Measurements from ENCODE around the gene JUNB.
A peak's percentile ranks its signal among the peaks of the same experiment; 100 is the strongest.

JUNB gene

DNA sequence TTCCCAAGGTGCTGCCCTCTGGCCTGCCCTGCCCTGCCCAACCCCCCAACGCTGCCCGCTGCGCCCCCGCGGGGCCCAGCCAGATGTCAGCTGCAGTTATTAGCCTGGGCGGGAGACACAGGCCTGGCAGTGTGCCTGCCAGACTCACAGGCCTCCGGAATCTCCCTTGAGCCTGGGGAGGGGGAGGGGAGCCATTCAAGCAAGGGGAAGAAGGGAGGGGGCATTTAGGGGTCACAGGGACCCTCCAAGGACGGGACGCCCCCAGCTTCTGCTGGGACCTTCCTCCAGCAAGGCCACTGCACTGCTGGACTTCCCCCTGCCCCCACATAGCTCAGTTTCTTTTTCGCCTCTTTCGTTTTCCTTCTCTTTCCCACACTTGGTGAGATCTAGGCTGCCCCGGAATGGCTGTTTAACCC is 2.6 kb upstream of the JUNB start:
- Histone ChIP-seq H3K36me3 (replicated peaks) (no peaks in the 10 kb centered on the region; the same call in 1 of the 2 replicates), H3K27me3 (ENCODE audit: low read depth) (no peaks in the 10 kb centered on the region), H3K9me3 (no peaks in the 10 kb centered on the region), H3K4me1 (peaks cover 17% of the 10 kb centered on the region), H3K4me3 (no peak overlapping the region)
- peak in 1 of 2 experiments; percentile 42 for DNase-seq (ENCODE audit: low spot score in 2 of 2)
- in situ Hi-C loops (cut with MboI; ENCODE audit: low sequenced_read_pairs) = no loop called here

DNA sequence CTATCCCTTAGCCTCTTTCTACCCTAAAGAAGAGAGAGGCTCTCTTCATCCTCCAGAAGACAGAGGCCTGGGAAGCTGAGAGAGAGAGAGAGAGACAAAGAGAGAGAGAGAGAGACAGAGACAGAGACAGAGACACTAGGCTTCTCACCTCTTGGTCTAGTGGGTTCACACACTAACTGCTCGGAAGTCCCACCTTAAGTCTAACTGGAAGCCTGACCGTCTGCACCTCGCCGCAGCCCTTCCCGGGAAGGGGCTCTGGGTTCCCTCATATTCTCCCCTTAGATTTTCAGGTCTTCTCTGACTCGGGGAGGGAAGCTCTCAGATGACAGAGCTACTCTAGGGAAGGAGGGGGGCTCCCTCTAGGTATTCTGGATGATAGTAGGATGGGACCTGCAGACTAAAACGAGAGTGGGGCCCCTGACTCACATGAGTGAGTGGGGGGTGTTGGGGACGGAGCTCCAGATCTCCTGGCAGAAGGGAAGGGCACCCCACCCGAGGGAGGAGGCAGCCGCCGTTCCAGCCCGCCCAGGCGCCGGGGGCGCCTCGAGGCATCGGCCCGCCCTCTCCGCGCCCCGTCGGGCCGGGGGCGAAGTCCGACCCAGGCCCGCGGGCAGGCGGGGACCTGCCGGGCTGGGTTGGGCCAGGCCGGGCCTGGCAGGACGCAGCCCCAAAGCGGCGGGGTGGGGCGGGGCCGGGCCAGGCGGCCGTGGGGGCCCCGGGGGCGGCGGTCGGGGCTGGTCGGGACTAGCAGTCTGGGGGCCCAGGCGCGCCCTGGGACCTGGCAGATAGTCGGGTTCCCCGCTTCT is 2.0 kb upstream of the JUNB start:
- Histone ChIP-seq H3K36me3 (replicated peaks) (no peaks in the 10 kb centered on the region; the same call in 1 of the 2 replicates), H3K27me3 (ENCODE audit: low read depth) (no peaks in the 10 kb centered on the region), H3K4me1 (peaks cover 21% of the 10 kb centered on the region), H3K9me3 (no peaks in the 10 kb centered on the region), H3K4me3 (peak overlapping the region; percentile 59)
- DNase-seq (ENCODE audit: low spot score in 2 of 2) = no peak
- in situ Hi-C loops (cut with MboI; ENCODE audit: low sequenced_read_pairs) = no loop called here

GRCh38 chr19:12789904-12790619 is 1.2 kb upstream of the JUNB start:
- peak; percentile 84 to 96 for DNase-seq (ENCODE audit: low spot score in 2 of 2)
- no peaks in the 10 kb centered on the region; the same call in 1 of the 2 replicates for H3K36me3 ChIP-seq (replicated peaks)
- peak overlapping the region; percentile 59 for H3K4me3 ChIP-seq
- in situ Hi-C loops (cut with MboI; ENCODE audit: low sequenced_read_pairs) = no loop called here
- no peaks in the 10 kb centered on the region for H3K27me3 ChIP-seq (ENCODE audit: low read depth)
- no peaks in the 10 kb centered on the region for H3K9me3 ChIP-seq
- H3K4me1 ChIP-seq = peaks cover 21% of the 10 kb centered on the region

DNA sequence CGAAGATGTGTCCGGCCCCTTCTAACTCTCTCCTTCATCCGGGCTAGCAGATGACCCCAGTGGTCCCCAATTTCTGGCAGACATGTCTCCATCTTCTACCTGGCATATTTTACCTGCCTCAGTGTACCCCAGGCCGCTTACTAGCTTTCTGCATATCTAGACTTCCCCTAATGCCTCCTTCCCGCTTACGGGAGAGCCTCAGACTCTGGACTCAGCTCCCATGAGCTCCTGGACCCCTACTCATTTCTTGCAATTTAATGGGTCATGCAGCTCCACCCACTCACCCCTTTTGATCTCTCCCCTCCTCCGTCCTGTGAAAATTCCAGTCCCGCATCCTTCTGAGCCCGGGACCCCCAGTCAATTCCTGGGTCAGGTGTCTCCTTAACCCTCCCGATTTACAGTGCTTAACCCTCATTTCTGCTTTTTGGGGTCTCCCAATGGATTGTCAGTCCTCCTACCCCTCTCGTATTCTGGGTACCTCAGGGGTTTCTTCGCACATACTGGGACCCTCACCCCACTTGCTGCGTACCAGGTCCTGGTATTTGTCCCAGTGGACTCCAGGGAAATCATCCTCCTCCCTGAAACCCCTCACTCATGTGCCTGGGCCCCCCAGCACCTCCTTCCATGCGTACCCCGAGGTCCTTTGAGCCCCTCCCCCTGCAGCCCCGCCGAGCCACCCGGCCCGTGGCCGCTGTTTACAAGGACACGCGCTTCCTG is 500 bp upstream of the JUNB start:
- Histone ChIP-seq H3K9me3 (no peaks in the 10 kb centered on the region), H3K36me3 (replicated peaks) (no peaks in the 10 kb centered on the region; the same call in 1 of the 2 replicates), H3K27me3 (ENCODE audit: low read depth) (no peaks in the 10 kb centered on the region), H3K4me3 (peak overlapping the region; percentile 59), H3K4me1 (peaks cover 21% of the 10 kb centered on the region)
- DNase-seq (ENCODE audit: low spot score in 2 of 2) = no peak
- in situ Hi-C loops (cut with MboI; ENCODE audit: low sequenced_read_pairs) = no loop called here

- Histone ChIP-seq H3K4me1 (peaks cover 21% of the 10 kb centered on the region), H3K36me3 (replicated peaks) (peaks cover 9% of the 10 kb centered on the region), H3K4me3 (peak overlapping the region; percentile 59), H3K27me3 (ENCODE audit: low read depth) (no peaks in the 10 kb centered on the region), H3K9me3 (no peaks in the 10 kb centered on the region; the same call in 1 of the 2 replicates)
- in situ Hi-C loops (cut with MboI; ENCODE audit: low sequenced_read_pairs) = no loop called here
- DNase-seq (ENCODE audit: low spot score in 2 of 2) = peak; percentile 64 to 84
Measured at GRCh38 chr19:12792051-12792852, 966 bp downstream of the JUNB start.

GRCh38 chr19:12792853-12793289 is 1.6 kb downstream of the JUNB start:
- peaks cover 21% of the 10 kb centered on the region for H3K4me1 ChIP-seq
- H3K9me3 ChIP-seq = no peaks in the 10 kb centered on the region; the same call in 1 of the 2 replicates
- peak overlapping the region; percentile 59 for H3K4me3 ChIP-seq
- peaks cover 10% of the 10 kb centered on the region for H3K36me3 ChIP-seq (replicated peaks)
- no peak for DNase-seq (ENCODE audit: low spot score in 2 of 2)
- no peaks in the 10 kb centered on the region for H3K27me3 ChIP-seq (ENCODE audit: low read depth)
- in situ Hi-C loops (cut with MboI; ENCODE audit: low sequenced_read_pairs) = no loop called here

DNA sequence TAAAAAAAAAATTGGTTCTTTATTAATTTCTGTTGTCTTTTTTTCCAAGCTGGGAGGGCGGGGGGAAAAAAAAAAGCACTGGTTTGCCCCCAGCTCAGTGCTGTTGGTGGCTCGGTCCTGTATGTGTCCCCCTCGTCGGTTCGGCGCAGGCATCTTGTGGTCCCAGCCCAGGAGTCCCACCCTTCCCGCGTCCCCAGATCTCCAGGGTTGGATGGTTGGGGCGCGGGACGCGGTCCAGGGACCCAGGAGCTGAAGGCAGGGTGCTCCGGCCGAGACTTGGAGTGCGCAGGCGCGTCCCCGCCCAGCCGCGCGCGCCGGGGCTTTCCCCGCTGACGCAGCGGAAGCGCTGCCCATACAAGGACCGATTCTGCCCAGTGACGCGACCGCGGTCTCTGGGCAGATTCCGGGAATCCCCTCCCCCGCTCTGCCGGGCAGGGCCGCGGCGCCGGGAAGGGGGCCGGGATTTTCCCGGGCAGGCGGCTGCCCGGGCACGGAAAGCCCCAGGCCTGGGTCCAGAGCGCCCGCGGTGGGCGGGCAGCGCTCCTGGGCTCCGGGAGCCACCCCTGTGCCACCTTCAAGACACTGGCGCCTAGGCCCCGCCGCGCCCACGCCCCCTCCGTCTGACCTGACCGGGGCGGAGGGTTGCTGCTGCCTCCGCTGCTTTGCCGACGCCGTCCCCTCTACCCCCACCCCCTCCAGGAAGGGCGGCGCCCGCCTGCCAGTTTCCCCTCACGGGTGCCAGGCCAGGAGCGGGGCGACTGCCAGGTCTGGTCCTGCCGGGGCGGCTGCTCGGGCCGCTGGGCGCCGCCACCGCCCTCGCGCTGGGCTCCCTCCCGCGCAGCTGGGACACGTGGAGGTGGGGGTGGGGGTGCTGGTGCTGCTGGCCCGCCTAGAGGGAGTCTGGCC is 2.3 kb downstream of the JUNB start:
- Histone ChIP-seq H3K9me3 (no peaks in the 10 kb centered on the region; the same call in 1 of the 2 replicates), H3K4me3 (peak overlapping the region; percentile 59), H3K27me3 (ENCODE audit: low read depth) (no peaks in the 10 kb centered on the region), H3K4me1 (peaks cover 21% of the 10 kb centered on the region), H3K36me3 (replicated peaks) (peaks cover 10% of the 10 kb centered on the region)
- DNase-seq (ENCODE audit: low spot score in 2 of 2) = peak; percentile 88 to 93
- in situ Hi-C loops (cut with MboI; ENCODE audit: low sequenced_read_pairs) = no loop called here

DNA sequence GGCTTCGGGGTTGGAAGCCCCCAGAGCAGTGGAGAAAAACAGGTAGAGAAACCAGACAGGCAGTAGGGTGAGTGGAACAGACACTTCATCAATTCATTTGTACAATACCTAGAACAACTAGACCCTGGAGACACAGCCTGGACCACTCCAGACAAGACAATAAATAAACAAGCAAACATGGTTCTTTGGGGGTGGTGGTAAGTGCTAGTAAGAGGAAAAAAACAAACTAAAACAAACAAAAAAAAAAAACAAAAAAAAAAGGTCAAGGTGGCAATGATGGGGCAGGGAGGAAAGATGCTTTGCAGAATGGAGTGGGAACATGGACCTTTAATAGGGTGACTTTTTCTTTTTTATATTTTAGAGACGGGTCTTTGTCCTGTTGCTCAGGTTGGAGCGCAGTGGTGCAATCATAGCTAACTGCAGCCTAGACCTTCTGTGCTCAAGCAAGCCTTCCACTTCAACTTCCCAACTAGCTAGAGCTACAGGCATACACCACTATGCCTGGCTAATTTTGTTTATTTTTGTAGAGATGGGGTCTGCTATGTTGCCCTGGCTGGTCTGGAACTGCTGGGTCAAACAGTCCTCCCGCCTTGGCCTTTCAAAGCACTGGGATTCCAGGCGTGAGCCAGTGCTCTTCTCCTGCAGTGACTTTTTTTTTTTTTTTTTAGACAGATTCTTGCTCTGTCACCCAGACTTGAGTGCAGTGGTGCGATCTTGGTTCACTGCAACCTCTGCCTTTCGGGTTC is 3.1 kb downstream of the JUNB start:
- Histone ChIP-seq H3K27me3 (ENCODE audit: low read depth) (no peaks in the 10 kb centered on the region), H3K9me3 (no peaks in the 10 kb centered on the region; the same call in 1 of the 2 replicates), H3K4me1 (peaks cover 13% of the 10 kb centered on the region), H3K4me3 (peak overlapping the region; percentile 59), H3K36me3 (replicated peaks) (peaks cover 18% of the 10 kb centered on the region)
- in situ Hi-C loops (cut with MboI; ENCODE audit: low sequenced_read_pairs) = no loop called here
- DNase-seq (ENCODE audit: low spot score in 2 of 2) = no peak

- H3K27me3 ChIP-seq (ENCODE audit: low read depth) = no peaks in the 10 kb centered on the region
- H3K4me3 ChIP-seq = no peak overlapping the region
- peaks cover 24% of the 10 kb centered on the region for H3K36me3 ChIP-seq (replicated peaks)
- H3K4me1 ChIP-seq = peaks cover 13% of the 10 kb centered on the region
- no peak for DNase-seq (ENCODE audit: low spot score in 2 of 2)
- in situ Hi-C loops (cut with MboI; ENCODE audit: low sequenced_read_pairs) = no loop called here
- no peaks in the 10 kb centered on the region; the same call in 1 of the 2 replicates for H3K9me3 ChIP-seq
Measured at GRCh38 chr19:12794971-12795381, 3.7 kb downstream of the JUNB start.

GRCh38 chr19:12796146-12797071 is 5.1 kb downstream of the JUNB start:
- H3K4me1 ChIP-seq = peaks cover 10% of the 10 kb centered on the region
- in situ Hi-C loops (cut with MboI; ENCODE audit: low sequenced_read_pairs) = no loop called here
- peak; percentile 86 to 88 for DNase-seq (ENCODE audit: low spot score in 2 of 2)
- no peaks in the 10 kb centered on the region for H3K27me3 ChIP-seq (ENCODE audit: low read depth)
- H3K36me3 ChIP-seq (replicated peaks) = peaks cover 35% of the 10 kb centered on the region
- H3K9me3 ChIP-seq = no peaks in the 10 kb centered on the region; the same call in 1 of the 2 replicates
- no peak overlapping the region for H3K4me3 ChIP-seq

DNA sequence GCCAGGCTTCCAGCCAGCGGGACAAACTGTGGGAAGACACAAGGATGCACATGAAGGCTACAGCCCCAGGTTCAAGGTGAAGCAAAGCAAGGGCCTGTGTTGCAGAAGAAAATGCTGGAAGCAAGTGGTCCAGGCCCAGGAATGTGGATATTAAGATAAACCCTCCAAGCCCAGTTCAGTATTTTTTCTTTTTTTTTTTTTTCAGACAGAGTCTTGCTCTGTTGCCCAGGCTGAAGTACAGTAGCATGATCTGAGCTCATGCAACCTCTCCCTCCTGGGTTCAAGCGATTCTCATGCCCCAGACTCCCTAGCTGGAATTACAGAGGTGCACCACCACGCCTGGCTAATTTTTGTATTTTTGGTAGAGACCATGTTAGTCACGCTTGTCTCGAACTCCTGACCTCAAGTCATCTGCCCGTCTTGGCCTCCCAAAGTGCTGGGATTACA is 5.9 kb downstream of the JUNB start:
- Histone ChIP-seq H3K4me3 (no peak overlapping the region), H3K9me3 (no peaks in the 10 kb centered on the region; the same call in 1 of the 2 replicates), H3K27me3 (ENCODE audit: low read depth) (no peaks in the 10 kb centered on the region), H3K4me1 (peaks cover 11% of the 10 kb centered on the region), H3K36me3 (replicated peaks) (peaks cover 37% of the 10 kb centered on the region)
- in situ Hi-C loops (cut with MboI; ENCODE audit: low sequenced_read_pairs) = no loop called here
- DNase-seq (ENCODE audit: low spot score in 2 of 2) = no peak
